GM19099 (cell line): ENCODE results near the gene MTTP.

Source experiments
- POLR2A ChIP-seq: IDR thresholded peaks from 3 replicates; pipeline ENCODE4 v1.6.1; 2011; ENCODE audit warnings: low read depth; ENCODE audit not compliant: insufficient read length; ENCODE audit errors: extremely low read depth

Gene MTTP

GRCh38 chr4:99585516-99585915 is 10.9 kb downstream of the MTTP start:
- no peak for TF ChIP-seq POLR2A

- TF ChIP-seq POLR2A: no peak
These were observed 11.7 kb downstream of the MTTP start for GRCh38 chr4:99586322-99586721.

GRCh38 chr4:99586797-99587196 is 12.2 kb downstream of the MTTP start:
- TF ChIP-seq POLR2A: no peak

- no peak for TF ChIP-seq POLR2A
These were observed 12.7 kb downstream of the MTTP start for GRCh38 chr4:99587309-99587708.

- TF ChIP-seq POLR2A: no peak
These were observed 13.2 kb downstream of the MTTP start for GRCh38 chr4:99587803-99588202.

GRCh38 chr4:99591757-99592156 is 17.1 kb downstream of the MTTP start:
- no peak for TF ChIP-seq POLR2A

- TF ChIP-seq POLR2A: no peak
These were observed 19.4 kb downstream of the MTTP start for GRCh38 chr4:99593781-99594641.

GRCh38 chr4:99594818-99595217 is 20.2 kb downstream of the MTTP start:
- TF ChIP-seq POLR2A: no peak

- TF ChIP-seq POLR2A: no peak
These were observed 32.1 kb downstream of the MTTP start for GRCh38 chr4:99606716-99607115.

GRCh38 chr4:99608417-99608816 is 33.8 kb downstream of the MTTP start:
- no peak for TF ChIP-seq POLR2A

- TF ChIP-seq POLR2A: no peak
These were observed 36.1 kb downstream of the MTTP start for GRCh38 chr4:99610605-99611175.

GRCh38 chr4:99612281-99612680 is 37.7 kb downstream of the MTTP start:
- TF ChIP-seq POLR2A: no peak

GRCh38 chr4:99612704-99613103 is 38.1 kb downstream of the MTTP start:
- TF ChIP-seq POLR2A: no peak

GRCh38 chr4:99614491-99614890 is 39.9 kb downstream of the MTTP start:
- no peak for TF ChIP-seq POLR2A

- no peak for TF ChIP-seq POLR2A
These were observed 40.7 kb downstream of the MTTP start for GRCh38 chr4:99615170-99615820.

GRCh38 chr4:99617374-99617773 is 42.8 kb downstream of the MTTP start:
- TF ChIP-seq POLR2A: no peak
